ELR (cell line): ENCODE measurements around the gene ZBP1.

Source experiments
- DNase-seq: peaks from one replicate; pipeline ENCODE4 v3.0.0-alpha.2; 2015; ENCODE audit warnings: low read depth

The ZBP1 gene

GRCh38 chr20:57558614-57559288, 61.5 kb downstream of the ZBP1 start:
- DNase-seq: no peak

GRCh38 chr20:57557926-57558613, 62.2 kb downstream of the ZBP1 start:
- no peak for DNase-seq

- DNase-seq: no peak
Measured at GRCh38 chr20:57556980-57557274, 63.3 kb downstream of the ZBP1 start.

GRCh38 chr20:57555457-57556184, 64.6 kb downstream of the ZBP1 start:
- DNase-seq: no peak
